ENCODE measurements around the gene DAB2IP.

DNA sequence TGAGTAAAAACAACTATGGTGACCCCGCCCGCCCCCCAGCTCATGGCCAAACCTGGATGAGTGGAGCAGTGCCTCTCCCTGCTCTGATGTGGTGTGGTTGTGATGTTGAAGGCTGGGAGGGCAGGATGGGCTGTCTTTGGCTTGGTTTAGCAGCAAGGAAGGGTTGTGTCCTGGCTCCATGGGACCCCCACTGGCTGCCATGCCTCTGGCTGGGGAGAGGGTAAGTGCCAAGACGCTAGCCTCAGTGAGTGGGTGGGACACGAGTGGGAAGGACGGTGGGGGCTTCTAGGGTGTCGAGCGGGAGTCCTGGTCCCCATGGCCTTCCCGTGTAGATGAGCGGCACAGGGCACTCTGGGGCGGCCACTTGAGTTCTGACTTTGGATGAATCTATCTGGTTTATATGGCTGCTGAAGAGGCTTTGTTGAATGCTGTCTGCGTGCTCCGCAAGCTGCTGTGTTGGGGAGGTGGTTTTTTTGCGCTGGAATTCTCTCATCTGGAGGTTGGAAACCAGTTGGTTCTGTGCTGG is 50.4 kb downstream of the DAB2IP start:
- TF ChIP-seq MAX (IDR thresholded peaks at IDR 0.05) (no peak), CTCF (IDR thresholded peaks at IDR 0.05; ENCODE audit: low read depth, low read length, missing input control) (no peak), ZBTB33 (IDR thresholded peaks at IDR 0.05) (no peak), GABPA (IDR thresholded peaks at IDR 0.05 in 1 of 2, conservative IDR thresholded peaks at IDR 0.05 in 1 of 2) (no peak), RXRA (IDR thresholded peaks at IDR 0.05) (no peak), ATF3 (IDR thresholded peaks at IDR 0.05) (no peak), SP1 (IDR thresholded peaks at IDR 0.05) (no peak)
- TF ChIP-seq, protein P1, sequence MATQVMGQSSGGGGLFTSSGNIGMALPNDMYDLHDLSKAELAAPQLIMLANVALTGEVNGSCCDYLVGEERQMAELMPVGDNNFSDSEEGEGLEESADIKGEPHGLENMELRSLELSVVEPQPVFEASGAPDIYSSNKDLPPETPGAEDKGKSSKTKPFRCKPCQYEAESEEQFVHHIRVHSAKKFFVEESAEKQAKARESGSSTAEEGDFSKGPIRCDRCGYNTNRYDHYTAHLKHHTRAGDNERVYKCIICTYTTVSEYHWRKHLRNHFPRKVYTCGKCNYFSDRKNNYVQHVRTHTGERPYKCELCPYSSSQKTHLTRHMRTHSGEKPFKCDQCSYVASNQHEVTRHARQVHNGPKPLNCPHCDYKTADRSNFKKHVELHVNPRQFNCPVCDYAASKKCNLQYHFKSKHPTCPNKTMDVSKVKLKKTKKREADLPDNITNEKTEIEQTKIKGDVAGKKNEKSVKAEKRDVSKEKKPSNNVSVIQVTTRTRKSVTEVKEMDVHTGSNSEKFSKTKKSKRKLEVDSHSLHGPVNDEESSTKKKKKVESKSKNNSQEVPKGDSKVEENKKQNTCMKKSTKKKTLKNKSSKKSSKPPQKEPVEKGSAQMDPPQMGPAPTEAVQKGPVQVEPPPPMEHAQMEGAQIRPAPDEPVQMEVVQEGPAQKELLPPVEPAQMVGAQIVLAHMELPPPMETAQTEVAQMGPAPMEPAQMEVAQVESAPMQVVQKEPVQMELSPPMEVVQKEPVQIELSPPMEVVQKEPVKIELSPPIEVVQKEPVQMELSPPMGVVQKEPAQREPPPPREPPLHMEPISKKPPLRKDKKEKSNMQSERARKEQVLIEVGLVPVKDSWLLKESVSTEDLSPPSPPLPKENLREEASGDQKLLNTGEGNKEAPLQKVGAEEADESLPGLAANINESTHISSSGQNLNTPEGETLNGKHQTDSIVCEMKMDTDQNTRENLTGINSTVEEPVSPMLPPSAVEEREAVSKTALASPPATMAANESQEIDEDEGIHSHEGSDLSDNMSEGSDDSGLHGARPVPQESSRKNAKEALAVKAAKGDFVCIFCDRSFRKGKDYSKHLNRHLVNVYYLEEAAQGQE (IDR thresholded peaks at IDR 0.05) = no peak

Data from liver (tissue), 3 donors.